ENCODE measurements around the gene HNRNPUL2. TPM values are rescaled to one million over a fixed set of nuclear protein-coding genes. Genes with fewer than 3 reads are reported as not detected.
"Not testable (repeated sequence)": the region's sequence is repeated elsewhere in the genome, so short reads cannot be mapped to it uniquely, and the experiment has no call there.

The HNRNPUL2 gene
- total RNA-seq, 1 experiment from 2014 or later: 36.4 TPM

DNA sequence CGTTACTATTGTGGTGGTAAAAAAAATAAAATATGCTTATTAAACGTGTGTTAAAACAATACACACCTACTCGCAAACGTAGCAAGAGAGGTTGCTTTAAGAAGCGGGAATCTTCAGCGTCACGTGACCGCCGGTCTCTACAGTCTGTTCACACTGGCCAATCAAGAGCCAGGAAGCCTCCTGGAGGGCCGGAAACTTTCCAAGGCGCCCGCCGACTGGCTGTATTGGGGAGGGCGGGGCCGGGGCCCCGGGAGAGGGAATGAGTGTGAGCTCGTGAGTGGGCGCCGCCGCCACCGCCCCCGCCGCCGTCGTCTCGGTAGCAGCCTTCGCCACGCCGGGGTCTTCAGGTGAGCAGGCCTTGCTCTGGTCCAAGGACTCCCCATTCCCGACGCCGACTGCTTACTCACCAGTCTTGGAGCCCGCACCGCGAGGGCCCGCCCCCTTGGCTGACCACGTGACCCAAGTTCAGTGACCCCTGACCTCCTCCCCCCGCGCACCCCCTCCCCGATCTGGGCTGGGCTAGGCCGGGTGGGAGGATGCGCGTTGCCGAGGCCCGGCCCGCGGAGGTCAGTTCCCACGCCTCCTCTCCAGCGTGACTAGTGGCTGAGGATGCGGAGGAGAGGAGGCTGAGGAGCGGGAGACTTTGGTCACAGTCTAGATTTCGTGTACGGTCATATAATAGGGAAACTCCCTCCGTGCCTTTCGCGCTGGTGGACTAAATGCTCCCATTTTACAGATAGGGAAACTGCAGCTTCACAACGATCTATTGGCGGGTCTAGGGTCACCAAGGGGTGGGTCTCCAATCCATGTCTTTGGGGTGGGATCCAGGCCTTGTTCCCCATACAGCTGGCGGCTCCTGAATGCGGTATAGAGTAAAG, 44.1 kb upstream of the HNRNPUL2 start, which contains the start of gene TAF6L:
TSS of gene TAF6L (plus strand) at position 253 of the 878 bp plus-strand sequence. CDS start 4,388 bp downstream, outside the sequence.
- no peaks in the 10 kb centered on the region for H3K9me3 Mint-ChIP-seq (ENCODE audit: unreplicated experiment)
- intact Hi-C loops (cut with micrococcal nuclease): loop anchor here (1.0 kb wide), 2 partner anchors 15 to 17 kb away; partner anchors contain the start of gene ZBTB3
- no peaks in the 10 kb centered on the region for H3K27me3 Mint-ChIP-seq (ENCODE audit: insufficient read depth, unreplicated experiment)
- TF ChIP-seq, protein P1, sequence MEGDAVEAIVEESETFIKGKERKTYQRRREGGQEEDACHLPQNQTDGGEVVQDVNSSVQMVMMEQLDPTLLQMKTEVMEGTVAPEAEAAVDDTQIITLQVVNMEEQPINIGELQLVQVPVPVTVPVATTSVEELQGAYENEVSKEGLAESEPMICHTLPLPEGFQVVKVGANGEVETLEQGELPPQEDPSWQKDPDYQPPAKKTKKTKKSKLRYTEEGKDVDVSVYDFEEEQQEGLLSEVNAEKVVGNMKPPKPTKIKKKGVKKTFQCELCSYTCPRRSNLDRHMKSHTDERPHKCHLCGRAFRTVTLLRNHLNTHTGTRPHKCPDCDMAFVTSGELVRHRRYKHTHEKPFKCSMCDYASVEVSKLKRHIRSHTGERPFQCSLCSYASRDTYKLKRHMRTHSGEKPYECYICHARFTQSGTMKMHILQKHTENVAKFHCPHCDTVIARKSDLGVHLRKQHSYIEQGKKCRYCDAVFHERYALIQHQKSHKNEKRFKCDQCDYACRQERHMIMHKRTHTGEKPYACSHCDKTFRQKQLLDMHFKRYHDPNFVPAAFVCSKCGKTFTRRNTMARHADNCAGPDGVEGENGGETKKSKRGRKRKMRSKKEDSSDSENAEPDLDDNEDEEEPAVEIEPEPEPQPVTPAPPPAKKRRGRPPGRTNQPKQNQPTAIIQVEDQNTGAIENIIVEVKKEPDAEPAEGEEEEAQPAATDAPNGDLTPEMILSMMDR (IDR thresholded peaks at IDR 0.05; ENCODE audit: unreplicated experiment): no peak
- H3K36me3 Mint-ChIP-seq (ENCODE audit: insufficient read depth, unreplicated experiment): peaks cover 28% of the 10 kb centered on the region
- DNase-seq (ENCODE audit: unreplicated experiment): peak; percentile 98
- BruUV-seq (replicated peaks): TSS peak; percentile 68
- H3K27ac Mint-ChIP-seq (ENCODE audit: low read depth, unreplicated experiment): peak within 1 kb of the TSS; percentile 95
- CTCF ChIA-PET: interaction anchor here (0.6 to 2.6 kb wide), 7 partner anchors 10 to 90 kb away, joined by 3 to 27 read pairs (median 3); partner anchors contain the start of genes POLR2G, STX5, TMEM179B and ZBTB3
- H3K4me3 Mint-ChIP-seq (ENCODE audit: unreplicated experiment): peak within 1 kb of the TSS; percentile 98
- peaks cover 5% of the 10 kb centered on the region for H3K4me1 Mint-ChIP-seq (ENCODE audit: insufficient read depth, unreplicated experiment)
- POLR2A ChIA-PET: interaction anchor here (0.6 to 8.5 kb wide), 32 partner anchors 9 to 1409 kb away, joined by 3 to 84 read pairs (median 4); partner anchors contain the start of genes C11orf98, CSKMT, HNRNPUL2 and INTS5

DNA sequence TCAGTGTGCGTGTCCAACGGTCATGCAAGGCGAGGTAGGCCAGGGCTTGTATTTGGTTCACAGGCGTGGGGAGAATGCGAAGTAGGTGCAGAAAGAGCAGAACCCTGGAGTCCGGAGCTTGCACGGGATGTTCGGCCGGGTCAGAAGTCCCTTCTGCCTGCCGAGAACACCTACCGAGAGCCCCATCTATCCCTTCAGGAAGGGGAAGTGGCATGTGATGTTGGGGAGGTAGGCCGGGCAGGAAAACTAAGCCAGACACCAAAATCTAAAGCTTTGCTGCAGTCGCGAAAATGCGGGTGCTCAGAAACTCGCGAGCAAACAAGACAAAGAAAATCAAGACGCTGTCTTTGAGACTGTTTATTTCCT, 43.5 kb upstream of the HNRNPUL2 start:
- intact Hi-C loops (cut with micrococcal nuclease): loop anchor here (1.0 kb wide), 2 partner anchors 16 kb away; partner anchors contain the start of gene ZBTB3
- POLR2A ChIA-PET: interaction anchor here (0.6 to 8.5 kb wide), 28 partner anchors 9 to 1409 kb away, joined by 3 to 84 read pairs (median 4); partner anchors contain the start of genes C11orf98, CSKMT, HNRNPUL2 and INTS5
- no peak for DNase-seq (ENCODE audit: unreplicated experiment)
- no TSS peak for BruUV-seq (replicated peaks)
- Mint-ChIP-seq H3K27me3 (ENCODE audit: insufficient read depth, unreplicated experiment) (no peaks in the 10 kb centered on the region), H3K9me3 (ENCODE audit: unreplicated experiment) (no peaks in the 10 kb centered on the region), H3K27ac (ENCODE audit: low read depth, unreplicated experiment) (peak overlapping the region; percentile 95), H3K4me3 (ENCODE audit: unreplicated experiment) (peak overlapping the region; percentile 98), H3K36me3 (ENCODE audit: insufficient read depth, unreplicated experiment) (peaks cover 29% of the 10 kb centered on the region), H3K4me1 (ENCODE audit: insufficient read depth, unreplicated experiment) (peaks cover 5% of the 10 kb centered on the region)
- TF ChIP-seq, protein P1 (IDR thresholded peaks at IDR 0.05; ENCODE audit: unreplicated experiment): no peak
- CTCF ChIA-PET: interaction anchor here (0.6 to 2.6 kb wide), 6 partner anchors 9 to 23 kb away, joined by 3 to 27 read pairs (median 5); partner anchors contain the start of genes POLR2G, TMEM179B and ZBTB3

GRCh38 chr11:62760867-62761227, 33.6 kb upstream of the HNRNPUL2 start:
- not testable (repeated sequence) for BruUV-seq (replicated peaks)

GRCh38 chr11:62757846-62758788, 30.9 kb upstream of the HNRNPUL2 start:
- CTCF ChIA-PET: interaction anchor here (0.6 to 1.9 kb wide), 3 partner anchors 13 to 77 kb away, joined by 3 to 10 read pairs (median 3); partner anchors contain the start of gene TAF6L
- H3K9me3 Mint-ChIP-seq (ENCODE audit: unreplicated experiment): no peaks in the 10 kb centered on the region

More at GRCh38 chr11:62760867-62761227, 33.6 kb upstream of the HNRNPUL2 start:
- DNase-seq (ENCODE audit: unreplicated experiment); H3K27me3 Mint-ChIP-seq (ENCODE audit: insufficient read depth, unreplicated experiment); H3K9me3 Mint-ChIP-seq (ENCODE audit: unreplicated experiment); intact Hi-C loops (cut with micrococcal nuclease): not testable (repeated sequence)
- H3K27ac Mint-ChIP-seq (ENCODE audit: low read depth, unreplicated experiment): peak overlapping the region; percentile 75
- H3K4me1 Mint-ChIP-seq (ENCODE audit: insufficient read depth, unreplicated experiment): peaks cover 14% of the 10 kb centered on the region
- H3K36me3 Mint-ChIP-seq (ENCODE audit: insufficient read depth, unreplicated experiment): peaks cover 20% of the 10 kb centered on the region
- ChIA-PET POLR2A (interaction anchor here (0.6 to 4.5 kb wide), 25 partner anchors 7 to 379 kb away, joined by 3 to 49 read pairs (median 7); partner anchors contain the start of genes C11orf98, CSKMT, HNRNPUL2 and NXF1), CTCF (interaction anchor here (0.6 to 1.6 kb wide), 4 partner anchors 10 to 95 kb away, joined by 3 to 8 read pairs (median 4); no protein-coding TSS in a partner anchor)
- peak overlapping the region; percentile 83 for H3K4me3 Mint-ChIP-seq (ENCODE audit: unreplicated experiment)

More at GRCh38 chr11:62757846-62758788, 30.9 kb upstream of the HNRNPUL2 start:
- H3K27me3 Mint-ChIP-seq (ENCODE audit: insufficient read depth, unreplicated experiment): no peaks in the 10 kb centered on the region
- peaks cover 14% of the 10 kb centered on the region for H3K4me1 Mint-ChIP-seq (ENCODE audit: insufficient read depth, unreplicated experiment)
- DNase-seq (ENCODE audit: unreplicated experiment): no peak
- H3K4me3 Mint-ChIP-seq (ENCODE audit: unreplicated experiment): no peak overlapping the region
- no TSS peak for BruUV-seq (replicated peaks)
- H3K27ac Mint-ChIP-seq (ENCODE audit: low read depth, unreplicated experiment): no peak overlapping the region
- peaks cover 9% of the 10 kb centered on the region for H3K36me3 Mint-ChIP-seq (ENCODE audit: insufficient read depth, unreplicated experiment)
- POLR2A ChIA-PET: interaction anchor here (1.1 to 1.6 kb wide), 6 partner anchors 10 to 122 kb away, joined by 3 to 4 read pairs (median 4); partner anchors contain the start of genes HNRNPUL2, SLC3A2, TAF6L and TMEM179B
- intact Hi-C loops (cut with micrococcal nuclease): no loop called here
- TF ChIP-seq, protein P1 (IDR thresholded peaks at IDR 0.05; ENCODE audit: unreplicated experiment): no peak

All from MCF 10A (cell line).